ENCODE measurements around the gene CCDC148.

DNA sequence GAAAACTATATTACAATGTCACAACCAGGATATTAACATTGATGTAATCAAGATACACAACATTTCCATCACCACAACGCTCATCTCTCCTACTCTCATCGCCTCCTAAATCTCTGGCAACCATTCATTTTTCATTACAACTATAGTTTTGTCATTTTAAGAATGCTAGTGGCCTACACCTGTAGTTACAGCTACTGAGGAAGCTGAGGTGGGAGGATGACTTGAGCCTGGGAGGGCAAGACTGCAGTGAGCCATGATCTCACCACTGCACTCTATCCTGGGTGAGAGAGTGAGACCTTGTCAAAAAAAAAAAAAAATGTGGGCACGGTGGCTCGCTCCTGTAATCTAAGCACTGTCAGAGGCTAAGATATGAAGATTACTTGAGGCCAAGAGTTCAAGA is 10.7 kb upstream of the CCDC148 start:
- TF ChIP-seq, protein P1, sequence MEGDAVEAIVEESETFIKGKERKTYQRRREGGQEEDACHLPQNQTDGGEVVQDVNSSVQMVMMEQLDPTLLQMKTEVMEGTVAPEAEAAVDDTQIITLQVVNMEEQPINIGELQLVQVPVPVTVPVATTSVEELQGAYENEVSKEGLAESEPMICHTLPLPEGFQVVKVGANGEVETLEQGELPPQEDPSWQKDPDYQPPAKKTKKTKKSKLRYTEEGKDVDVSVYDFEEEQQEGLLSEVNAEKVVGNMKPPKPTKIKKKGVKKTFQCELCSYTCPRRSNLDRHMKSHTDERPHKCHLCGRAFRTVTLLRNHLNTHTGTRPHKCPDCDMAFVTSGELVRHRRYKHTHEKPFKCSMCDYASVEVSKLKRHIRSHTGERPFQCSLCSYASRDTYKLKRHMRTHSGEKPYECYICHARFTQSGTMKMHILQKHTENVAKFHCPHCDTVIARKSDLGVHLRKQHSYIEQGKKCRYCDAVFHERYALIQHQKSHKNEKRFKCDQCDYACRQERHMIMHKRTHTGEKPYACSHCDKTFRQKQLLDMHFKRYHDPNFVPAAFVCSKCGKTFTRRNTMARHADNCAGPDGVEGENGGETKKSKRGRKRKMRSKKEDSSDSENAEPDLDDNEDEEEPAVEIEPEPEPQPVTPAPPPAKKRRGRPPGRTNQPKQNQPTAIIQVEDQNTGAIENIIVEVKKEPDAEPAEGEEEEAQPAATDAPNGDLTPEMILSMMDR (IDR thresholded peaks at IDR 0.05), result no peak
- no peak for TF ChIP-seq POLR2A (IDR thresholded peaks at IDR 0.05)

All from esophagus squamous epithelium (tissue), 4 donors.